DND-41 (cell line): ENCODE data around the gene PCNX1.

Experiments used
- CTCF ChIP-seq: IDR thresholded peaks from 2 replicates; pipeline ENCODE4 v1.5.1; 2012; ENCODE audit warnings: borderline replicate concordance, low read length, moderate library complexity, mild to moderate bottlenecking; ENCODE audit not compliant: poor library complexity, severe bottlenecking; ENCODE audit errors: extremely low read depth
- EZH2 ChIP-seq: IDR thresholded peaks from 3 replicates; pipeline ENCODE4 v1.6.1; 2012; ENCODE audit warnings: borderline replicate concordance, low read depth, mild to moderate bottlenecking, moderate library complexity, low read length, inconsistent platforms; ENCODE audit not compliant: severe bottlenecking

GRCh38 chr14:71000091-71000490, 92.8 kb downstream of the PCNX1 start:
- TF ChIP-seq CTCF (no peak), EZH2 (no peak)
